Nucleus accumbens (tissue), 56 donors: ENCODE measurements around the gene FLII.

ENCODE experiments used
- DNase-seq, 56 donors: peaks; one replicate each; lab custom pipeline; 2025; lab: John Stamatoyannopoulos, UW

The FLII gene

DNA sequence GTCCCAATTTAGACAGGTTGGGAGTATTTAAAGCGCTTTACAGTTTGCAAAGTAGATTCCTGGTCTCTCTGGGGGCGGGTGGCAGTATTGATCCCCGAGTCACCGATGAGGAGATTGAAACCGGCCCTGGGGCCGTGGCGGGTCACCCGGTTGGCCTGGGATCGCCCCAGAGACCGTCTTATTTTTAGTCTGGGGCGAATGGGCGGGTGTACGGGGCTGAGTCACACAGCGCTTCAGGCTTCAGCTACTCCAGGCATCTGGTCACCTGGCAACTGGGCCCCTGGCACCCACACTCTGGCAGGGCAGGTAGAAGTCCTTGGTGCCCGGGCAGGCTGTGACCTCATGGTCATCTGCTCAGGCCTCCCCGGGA lies 2.6 kb upstream of the FLII start:
- DNase-seq: peak in 10 of 56 donors; percentile 15 to 57 (median 28)

DNA sequence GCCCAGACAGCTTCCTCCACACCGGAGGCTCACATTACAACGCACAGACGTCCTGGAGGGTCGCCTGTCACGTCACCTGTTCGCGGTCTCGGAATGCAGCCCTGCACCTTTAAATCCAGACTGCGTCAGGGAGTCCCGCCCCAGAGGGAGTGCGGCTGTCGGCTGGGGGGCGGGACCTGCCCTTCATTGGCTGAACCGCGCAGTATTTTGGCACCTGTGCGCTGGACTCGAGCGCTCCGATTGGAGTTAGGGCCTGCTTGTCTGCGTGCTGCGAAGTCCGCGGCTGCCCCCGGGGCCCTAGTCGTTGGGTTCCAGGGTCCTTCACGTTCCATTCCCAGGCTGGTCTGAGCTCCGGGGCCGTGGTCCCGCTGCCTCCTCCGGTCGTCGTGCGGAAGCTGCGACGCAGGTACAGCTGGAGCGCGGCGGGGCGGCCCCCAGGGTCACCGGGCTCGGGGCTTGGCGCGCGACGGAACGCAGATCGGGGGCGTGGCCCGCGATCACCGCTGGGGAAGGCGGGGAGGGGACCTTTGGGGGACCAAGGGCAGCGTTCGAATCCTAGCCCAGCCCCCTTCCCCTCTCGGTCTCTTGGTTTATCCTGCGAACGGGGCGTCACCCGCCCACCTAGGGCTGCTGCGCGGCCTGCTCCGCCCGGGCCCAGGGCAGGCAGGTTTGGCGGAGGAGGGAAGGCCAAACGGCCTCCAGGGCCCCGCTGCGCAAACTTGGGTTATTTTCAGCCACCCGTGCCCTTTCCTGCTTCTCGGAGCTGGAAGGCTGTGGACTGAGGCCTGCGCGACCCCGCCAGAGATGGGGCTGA lies 2.0 kb upstream of the FLII start, which contains the start of gene MIEF2:
Gene MIEF2, plus strand, starts transcription at position 331 of the 814 bp plus-strand sequence. CDS start 2,059 bp downstream, outside the sequence.
- peak; percentile 66 to 97 (median 91) for DNase-seq

DNA sequence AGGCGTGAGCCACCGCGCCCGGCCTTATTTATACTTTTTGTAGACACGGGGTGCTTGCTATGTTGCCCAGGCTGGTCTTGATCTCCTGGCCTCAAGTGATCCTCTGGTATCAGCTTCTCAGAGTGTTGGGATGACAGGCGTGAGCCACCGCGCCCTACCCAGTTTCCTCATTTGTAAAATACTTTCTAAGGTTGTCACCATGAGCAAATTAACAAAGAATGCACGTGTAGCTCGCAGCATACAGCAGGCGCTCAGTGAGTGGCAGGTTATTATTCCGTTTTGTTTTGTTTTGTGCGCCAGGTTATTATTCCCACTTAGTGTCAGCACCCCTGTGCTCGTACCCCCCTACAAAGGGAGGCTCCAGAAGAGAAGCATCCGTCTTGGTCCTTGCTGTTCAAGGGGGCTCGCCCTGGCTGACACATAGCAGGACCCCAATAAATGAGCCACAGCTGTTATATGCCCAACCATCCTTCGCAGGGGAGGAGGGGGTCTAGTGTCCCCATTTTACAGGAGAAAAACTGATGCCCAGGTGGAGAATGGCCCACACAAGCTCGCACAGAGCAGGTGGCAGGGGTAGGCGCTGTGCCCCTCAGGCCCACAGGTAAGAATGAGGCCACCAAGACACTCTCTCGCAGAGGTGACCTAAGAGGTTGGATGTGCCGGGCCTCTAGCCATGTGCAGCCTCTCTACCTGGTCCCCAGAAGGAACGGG lies 1.2 kb upstream of the FLII start:
- peak in 1 of 56 donors; percentile 59 for DNase-seq

DNA sequence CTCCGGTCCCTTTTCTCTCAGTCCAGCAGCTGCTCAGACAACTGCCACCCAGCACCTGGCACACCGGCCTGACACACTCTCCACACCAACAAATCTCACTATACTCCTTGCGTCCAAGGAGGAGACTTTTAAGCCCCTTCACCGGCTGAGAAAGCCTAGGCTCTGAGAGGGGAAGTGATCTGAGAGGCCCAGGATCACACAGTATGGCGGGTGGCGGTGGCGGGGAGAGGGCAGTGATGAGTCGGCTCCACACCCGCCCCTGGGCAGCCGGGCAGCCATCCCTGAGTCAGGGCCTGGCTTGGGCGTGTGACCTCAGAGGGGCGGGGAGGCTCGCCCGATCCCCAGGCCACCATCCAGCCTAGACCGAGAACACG lies 569 bp downstream of the FLII start:
- DNase-seq: peak in 47 of 56 donors; percentile 22 to 84 (median 59)

DNA sequence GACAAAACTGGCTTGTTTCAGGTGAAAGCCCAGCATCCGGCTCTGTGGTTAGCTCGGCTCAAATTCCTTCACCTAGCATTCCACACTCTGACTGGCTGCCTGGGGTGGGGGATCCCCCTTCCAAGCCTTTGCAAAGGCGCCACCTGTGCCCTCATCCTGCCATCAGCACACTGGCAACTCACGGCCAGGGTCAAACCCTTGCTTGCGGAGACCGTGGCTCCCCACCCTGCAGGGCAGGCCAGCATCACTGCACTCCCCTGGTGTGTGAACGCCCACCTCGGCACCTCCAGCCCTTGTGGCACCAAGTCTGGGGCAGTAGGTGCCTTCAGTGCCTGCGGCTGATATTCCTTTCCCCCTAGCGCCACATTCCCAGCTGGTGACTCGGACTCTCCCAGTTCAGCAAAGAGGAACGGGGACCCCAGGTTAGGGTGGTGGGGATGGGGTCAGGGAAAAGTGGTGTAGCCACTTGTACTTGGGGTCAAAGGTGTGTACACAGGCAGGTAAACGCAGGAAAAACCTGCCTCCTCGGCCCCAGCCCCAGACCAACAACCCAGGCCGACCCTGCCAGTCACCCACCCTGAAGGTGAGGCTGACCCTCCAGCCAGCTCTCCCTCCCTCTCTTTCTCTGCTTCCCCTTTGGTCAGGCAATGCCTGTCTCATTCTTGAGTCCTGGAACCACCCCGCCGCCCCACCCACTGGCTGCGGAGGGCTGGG lies 1.1 kb downstream of the FLII start:
- peak in 4 of 56 donors; percentile 34 to 59 (median 44) for DNase-seq

DNA sequence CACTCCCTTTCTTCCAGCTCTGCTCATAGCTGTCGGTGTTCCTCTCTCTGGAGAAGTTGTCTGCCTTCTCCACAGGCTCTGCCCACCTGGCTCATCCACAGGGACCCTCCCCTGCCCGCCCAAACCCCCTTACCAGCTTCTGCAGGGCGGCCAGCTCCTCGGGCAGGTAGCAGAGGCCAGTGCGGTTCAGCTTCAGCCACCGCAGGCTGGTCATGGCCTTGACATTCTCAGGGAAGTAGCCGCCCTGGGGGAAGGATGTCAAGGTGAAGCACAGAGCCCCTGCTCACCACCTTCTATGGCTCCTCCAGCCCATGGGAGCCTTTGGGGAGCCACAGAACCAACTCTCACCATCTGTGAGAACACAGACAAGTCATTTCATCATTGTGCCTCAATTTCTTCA lies 1.8 kb downstream of the FLII start:
- no peak for DNase-seq

DNA sequence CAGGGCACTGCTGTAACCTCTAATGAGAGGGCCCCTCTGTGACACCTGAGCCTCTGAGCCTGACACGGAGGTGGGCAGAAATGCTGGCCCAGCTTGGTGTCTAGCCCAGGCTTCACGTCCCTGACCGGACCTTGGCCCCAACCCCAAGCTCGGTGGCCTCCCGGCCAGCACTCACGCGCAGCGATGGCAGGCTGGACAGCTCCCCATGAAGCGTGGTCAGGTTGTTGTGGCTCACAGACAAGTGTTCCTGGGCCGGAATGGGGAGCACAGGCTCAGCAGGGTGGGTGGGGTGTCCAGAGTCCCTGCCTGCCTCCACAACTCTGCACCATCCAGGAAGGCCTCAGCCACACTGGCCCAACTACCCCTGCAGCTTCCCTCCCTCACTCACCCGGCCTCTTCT lies 2.2 kb downstream of the FLII start:
- no peak for DNase-seq

DNA sequence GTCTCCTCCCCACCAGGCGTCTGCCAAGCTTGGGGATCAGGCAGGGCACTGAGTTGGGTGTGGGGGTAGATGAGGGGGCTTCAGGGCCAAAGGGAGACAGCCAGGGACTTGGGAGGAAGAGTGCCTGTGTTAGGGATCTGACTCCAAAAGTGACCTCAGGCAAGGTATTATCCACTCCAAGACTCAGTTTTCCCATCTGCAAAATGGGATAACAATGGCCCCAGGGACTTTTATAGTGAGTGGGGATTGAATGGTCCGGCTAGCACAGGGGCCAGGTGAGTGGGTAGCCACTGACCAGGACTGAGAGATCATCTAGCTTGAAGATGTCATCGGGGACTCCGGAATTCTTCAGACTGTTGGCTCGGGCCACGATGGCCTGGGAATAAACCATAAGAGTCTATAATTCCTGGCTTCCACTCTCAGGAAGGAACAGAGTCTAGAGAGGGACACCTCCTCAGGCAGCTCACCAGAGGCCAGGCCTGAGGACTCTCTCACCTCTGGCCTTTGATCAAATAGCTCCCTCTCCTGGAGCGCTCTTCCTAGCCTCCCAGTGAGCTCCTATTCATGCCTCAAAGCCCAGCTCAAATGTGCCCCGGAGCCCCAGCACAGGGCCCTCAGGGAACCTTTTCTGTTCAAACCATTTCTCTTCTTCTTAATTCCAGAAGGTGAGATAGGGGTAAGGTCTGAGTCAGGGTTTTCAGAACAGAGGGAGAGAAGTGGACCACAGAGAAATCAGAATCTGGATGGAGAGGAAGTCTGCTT lies 3.5 kb downstream of the FLII start:
- no peak for DNase-seq

DNA sequence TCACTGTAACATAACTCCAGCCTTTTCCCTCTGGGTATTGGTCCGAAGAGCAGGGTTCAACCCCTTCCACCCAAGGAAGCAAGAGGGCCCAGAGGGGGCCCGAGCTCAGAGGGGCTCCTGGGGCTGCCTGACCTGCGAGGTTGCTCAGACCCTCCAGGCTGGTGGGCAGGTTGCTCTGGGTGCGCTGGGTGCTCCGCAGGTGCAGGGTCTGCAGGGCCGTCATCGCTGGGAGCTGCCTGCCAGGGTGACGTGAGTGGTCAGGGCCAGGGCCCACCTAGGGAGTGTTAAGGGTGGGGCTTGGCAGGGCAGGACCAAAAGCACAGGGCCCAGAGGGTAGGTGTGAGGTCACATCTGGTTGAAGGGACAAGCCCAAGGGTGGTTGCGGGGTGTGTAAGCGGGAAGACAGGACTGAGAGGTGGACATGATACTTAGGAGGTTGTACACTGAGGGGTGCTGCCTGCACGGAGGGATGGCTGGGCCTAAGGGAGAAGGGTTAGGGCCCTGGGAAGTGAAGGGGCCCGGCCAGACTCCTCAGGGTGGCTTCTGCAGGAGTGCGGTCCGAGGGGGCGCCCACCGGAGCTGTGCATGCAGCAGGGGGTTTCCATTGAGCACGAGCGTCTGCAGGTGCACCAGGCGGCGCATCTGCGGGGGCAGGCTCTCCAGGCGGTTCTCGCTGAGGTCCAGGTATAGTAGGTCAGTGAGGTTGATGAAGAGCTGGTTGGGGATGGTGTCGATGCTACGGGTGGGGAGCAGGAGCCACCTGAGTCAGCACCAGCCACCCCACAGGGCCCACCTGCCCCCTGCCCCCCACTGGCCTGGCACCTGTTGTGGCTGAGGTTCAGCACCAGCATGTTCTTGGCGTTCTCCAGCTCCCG lies 4.4 kb downstream of the FLII start:
- DNase-seq: no peak

DNA sequence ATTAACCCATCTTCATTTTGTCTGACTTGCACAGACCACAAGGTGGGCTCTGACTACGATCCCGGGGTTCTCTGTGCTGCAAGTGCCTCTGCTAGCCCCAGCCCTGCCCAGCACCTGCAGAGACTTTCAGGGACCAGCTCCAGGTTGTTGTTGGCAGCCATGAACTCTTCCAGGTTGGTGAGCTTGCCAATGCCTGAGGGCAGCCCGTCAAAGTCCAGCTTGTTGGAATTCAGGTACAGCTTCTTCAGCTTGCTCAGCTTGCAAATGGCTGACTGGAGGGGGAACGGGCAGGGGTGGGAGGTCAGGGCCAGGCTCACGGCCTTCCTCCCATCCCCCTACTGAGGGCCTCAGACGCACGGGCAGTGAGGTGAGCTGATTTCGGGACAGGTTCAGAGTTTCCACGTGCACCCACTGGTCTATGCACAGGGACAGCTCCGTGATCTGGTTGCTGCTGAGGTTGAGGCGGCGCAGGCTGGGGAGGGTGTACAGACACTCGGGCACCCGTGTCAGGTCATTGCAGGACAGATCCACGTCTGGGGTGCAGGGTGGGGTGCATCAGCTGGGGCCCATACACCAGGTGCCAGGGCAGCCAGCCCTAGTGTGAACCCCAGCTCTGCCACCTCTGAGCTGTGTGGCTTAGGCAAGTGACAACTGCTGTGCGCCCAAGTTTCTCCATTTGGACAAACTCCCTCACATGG lies 5.2 kb downstream of the FLII start:
- DNase-seq: no peak

DNA sequence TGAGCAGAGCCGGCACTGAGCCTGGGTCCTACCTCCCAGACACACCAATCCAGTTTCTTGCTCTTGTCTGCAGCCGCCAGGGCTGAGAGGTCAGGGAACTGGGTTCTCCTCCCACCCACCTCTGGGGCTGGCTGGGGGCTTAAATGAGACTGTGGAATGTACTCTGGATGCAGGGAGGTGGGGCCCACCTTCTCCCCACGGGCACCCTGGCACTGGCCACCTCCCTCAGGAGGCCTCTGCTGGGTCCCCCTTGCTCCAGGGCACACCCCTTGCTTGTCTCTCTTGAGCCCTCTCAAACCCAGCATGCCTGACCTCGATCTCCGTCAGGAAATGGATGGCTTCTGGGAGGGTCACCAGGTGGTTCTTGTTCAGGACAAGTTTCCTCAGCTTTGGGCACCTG lies 6.4 kb downstream of the FLII start:
- DNase-seq: no peak

DNA sequence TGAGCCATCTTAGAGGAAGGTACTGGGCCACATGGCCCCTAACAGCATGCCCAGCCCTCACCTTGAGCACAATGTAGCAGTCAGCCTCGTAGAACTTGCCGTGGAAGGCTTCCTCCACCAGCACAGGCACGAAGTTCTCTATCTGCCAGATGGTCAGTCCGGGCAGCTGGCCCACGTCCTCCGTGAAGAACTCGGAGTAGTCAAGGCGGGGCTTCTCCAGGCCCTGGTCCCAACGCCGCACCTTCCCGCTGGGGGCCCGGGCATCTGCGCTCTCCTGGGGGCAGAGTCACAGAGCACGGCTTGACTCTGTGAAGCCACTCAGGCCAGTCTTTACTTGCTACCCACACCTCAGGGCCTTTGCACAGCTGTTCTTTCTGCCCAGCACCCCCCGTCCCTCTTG lies 7.3 kb downstream of the FLII start:
- DNase-seq: no peak

DNA sequence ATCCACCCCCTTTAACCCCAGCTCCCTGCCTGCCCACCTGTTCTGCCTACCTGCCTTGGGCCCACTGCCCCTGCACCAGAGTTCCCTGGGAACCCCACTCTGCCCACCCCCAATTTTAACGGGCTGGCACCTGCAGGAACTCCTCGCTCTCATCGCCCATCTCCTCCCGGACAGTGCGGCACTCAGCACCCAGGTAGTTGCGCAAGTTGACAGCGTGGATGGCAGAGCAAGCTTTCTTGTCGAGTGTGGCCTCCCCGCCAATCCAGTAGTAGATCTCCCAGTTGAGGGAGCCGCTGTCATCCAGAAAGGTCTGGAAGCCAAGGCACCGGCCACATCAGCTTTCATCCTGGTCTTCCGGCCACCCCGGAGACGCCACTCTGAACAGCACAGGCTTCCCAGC lies 7.8 kb downstream of the FLII start:
- no peak for DNase-seq

DNA sequence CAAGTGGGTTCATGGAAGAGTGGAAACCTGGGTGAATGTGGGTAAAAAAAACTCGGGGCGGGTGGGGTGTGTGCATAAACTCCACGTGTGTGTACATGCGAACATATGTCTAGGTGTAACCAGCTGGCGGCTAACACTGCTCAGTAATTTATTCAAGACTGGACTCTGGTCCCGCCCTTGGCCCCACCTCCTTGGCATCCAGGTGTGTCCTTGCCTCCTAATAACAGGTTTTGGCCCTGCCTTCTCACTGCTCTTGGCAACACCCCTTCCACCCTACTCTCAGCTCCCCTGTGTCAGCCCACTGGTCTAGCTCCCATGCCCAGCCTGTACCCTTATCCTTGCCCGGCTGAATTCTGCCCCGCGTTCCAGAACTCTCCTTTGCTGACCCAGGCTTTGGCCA lies 8.3 kb downstream of the FLII start:
- no peak for DNase-seq

DNA sequence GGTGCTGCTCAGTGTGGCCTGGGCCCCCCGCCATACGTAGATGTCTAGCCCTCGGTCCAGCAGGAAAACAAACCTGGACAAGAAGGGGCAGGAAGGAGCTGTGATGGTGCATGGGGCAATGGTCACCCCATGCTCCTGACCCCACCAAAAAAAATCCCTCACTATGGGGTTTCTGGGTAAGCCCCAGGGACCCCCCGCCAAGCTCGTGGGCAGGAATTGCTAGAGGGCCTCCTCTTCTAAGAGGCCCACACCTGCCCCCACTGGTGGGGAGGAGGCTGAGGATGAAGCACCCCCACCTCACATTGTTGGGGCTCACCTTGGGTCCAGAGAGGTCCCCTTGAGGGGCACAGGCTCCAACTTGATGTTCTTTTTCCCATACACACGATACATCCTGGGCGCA lies 9.7 kb downstream of the FLII start:
- no peak for DNase-seq

DNA sequence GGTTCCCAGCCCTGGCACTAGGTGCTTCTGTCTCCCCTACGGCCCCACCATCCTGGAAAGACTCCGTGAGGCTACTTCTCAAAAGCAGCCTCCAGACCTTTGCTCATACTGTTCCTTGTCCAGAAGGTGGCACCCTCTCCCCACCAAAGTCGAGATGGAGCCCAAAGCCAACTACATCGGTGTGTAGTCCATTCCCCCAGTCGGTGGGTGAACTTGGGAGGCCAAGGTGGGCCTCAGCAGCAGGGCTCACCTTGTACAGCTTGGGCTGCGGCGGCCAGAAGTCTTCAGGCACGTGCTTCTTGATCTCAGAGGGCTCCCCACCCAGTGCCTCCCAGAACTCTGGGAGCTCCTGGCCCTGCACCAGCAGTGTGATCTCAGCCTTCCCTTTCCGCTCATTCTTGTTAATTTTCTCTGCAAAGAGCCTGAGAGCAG lies 10.2 kb downstream of the FLII start:
- DNase-seq: peak in 44 of 56 donors; percentile 11 to 75 (median 50)

DNA sequence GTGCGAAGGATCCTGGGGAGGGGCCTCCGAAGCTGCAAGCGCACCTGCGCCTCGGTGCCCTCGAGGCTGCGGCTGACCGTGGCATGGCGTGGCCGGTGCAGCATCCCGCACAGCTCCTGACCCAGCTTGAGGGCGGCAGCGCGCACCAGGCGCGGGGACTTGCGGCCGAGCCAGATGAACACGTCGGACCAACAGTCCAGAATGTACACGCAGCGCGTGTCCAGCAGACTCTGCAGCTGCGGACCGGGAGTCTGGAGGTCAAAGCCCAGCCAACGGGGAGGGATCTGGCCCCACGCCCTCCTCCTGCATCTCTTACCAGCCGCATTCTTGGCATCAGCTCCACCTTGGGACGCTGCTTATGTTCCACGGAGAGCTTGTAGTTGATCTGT lies 10.9 kb downstream of the FLII start:
- peak in 37 of 56 donors; percentile 12 to 71 (median 42) for DNase-seq

DNA sequence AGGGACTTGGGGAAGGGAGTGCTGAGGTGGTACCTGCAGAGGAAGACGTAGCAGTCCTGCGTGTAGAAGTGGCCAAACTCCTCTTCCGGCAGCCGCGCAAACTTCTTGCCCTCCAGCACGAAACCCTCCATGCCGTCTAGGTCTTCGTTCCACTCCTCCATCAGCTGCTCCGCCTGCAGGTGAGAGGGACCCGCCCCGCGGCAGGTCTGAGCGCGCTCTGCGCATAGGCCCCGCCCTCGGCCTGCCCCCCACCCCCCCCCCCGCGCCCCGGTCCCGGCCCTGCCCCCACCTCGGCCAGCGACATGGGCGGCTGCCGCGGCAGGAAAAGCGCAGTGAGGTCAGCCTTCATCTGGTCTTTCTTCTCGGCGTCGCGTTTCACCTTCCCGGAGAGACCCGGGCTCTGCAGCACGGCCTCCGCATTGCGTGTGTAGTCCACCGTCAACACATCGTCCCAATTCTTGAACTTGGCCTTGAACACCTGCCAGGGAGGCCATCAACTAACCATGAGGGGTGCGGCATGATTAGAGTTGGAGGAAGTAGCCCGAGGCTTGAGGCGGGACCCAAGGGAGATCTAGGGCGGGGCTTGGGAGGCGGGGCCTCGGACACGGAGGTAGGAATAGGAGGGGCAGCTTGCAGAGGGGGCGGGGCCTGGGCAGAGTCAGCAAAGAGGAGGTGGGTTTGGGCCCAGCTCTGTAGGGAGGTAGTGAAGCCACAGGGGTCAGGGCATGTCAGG lies 11.5 kb downstream of the FLII start:
- DNase-seq: peak in 3 of 56 donors; percentile 29 to 56 (median 55)
